ENCODE results near the gene TNFSF13.

The TNFSF13 gene, protein sequence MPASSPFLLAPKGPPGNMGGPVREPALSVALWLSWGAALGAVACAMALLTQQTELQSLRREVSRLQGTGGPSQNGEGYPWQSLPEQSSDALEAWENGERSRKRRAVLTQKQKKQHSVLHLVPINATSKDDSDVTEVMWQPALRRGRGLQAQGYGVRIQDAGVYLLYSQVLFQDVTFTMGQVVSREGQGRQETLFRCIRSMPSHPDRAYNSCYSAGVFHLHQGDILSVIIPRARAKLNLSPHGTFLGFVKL

DNA sequence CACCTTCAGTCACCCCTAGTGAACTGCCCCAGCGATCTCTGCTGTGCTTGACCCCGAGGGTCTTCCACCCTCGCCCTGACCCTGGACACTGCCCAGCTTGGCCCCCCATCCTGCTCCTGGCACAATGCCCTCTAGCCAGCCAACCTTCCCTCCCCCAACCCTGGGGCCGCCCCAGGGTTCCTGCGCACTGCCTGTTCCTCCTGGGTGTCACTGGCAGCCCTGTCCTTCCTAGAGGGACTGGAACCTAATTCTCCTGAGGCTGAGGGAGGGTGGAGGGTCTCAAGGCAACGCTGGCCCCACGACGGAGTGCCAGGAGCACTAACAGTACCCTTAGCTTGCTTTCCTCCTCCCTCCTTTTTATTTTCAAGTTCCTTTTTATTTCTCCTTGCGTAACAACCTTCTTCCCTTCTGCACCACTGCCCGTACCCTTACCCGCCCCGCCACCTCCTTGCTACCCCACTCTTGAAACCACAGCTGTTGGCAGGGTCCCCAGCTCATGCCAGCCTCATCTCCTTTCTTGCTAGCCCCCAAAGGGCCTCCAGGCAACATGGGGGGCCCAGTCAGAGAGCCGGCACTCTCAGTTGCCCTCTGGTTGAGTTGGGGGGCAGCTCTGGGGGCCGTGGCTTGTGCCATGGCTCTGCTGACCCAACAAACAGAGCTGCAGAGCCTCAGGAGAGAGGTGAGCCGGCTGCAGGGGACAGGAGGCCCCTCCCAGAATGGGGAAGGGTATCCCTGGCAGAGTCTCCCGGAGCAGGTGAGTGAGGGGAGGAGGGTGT lies at the start of gene TNFSF13:
Gene TNFSF13 (plus strand): TSS at position 207 of the 776 bp plus-strand sequence. CDS start 290 bp downstream, at position 497.
- DNase-seq, result peak in 1 of 2 donors; percentile 53

GRCh38 chr17:7508846-7509245 lies 49.7 kb upstream of the TNFSF13 start:
- DNase-seq, result no peak

DNA sequence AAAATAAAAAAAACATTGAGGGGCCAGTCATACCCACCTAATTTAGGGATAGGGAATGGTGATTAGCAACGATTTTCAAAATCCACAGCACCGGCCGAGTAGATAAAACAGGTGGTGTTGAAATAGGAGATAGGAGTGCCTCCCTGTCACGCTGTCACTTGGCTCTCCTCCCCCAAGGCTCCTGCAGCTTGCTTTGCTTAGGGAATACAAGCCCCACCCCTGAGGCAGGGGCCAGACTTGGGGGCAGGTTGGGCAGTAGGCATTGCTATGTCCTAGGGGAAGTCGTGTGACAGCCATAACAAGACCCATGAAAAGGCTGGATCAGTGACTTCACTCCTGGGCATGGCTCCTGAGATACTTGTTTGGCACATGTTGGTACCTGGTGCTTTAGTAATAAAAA lies 48.6 kb upstream of the TNFSF13 start:
- no peak for DNase-seq

DNA sequence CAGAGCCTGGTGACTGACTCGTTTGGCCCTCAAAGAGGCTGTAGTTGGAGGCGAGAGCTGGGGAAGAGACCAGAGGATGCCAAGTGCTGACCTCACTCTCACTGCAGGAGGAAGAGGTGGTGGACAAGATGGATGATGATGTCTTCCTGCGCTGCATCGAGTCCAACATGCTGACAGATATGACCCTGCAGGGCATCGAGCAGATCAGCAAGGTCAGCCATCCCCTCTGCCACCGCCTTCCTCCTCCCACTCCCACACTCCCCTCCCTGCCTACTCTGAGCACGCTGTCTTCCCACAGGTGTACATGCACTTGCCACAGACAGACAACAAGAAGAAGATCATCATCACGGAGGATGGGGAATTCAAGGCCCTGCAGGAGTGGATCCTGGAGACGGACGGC lies 47.4 kb upstream of the TNFSF13 start:
- no peak for DNase-seq

DNA sequence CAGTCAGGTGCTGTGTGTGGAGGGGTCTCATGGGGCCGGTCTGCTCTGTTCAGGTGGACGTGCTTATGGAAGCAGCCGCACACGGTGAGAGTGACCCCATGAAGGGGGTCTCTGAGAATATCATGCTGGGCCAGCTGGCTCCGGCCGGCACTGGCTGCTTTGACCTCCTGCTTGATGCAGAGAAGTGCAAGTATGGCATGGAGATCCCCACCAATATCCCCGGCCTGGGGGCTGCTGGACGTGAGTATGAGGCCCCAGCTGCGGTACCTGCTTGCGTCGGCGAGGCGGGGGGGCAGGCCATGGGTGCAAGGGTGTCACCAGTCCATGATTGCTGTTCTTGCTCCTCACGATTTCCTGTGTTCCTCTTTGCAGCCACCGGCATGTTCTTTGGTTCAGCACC lies 46.4 kb upstream of the TNFSF13 start:
- no peak for DNase-seq

DNA sequence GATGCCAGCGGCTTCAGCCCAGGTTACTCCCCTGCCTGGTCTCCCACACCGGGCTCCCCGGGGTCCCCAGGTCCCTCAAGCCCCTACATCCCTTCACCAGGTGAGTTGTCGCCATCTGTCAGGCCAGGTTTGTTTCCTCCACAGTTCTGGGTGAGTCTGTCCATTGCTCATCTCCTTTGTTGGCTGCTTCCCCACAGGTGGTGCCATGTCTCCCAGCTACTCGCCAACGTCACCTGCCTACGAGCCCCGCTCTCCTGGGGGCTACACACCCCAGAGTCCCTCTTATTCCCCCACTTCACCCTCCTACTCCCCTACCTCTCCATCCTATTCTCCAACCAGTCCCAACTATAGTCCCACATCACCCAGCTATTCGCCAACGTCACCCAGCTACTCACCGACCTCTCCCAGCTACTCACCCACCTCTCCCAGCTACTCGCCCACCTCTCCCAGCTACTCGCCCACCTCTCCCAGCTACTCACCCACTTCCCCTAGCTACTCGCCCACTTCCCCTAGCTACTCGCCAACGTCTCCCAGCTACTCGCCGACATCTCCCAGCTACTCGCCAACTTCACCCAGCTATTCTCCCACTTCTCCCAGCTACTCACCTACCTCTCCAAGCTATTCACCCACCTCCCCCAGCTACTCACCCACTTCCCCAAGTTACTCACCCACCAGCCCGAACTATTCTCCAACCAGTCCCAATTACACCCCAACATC lies 45.6 kb upstream of the TNFSF13 start:
- DNase-seq, result no peak

DNA sequence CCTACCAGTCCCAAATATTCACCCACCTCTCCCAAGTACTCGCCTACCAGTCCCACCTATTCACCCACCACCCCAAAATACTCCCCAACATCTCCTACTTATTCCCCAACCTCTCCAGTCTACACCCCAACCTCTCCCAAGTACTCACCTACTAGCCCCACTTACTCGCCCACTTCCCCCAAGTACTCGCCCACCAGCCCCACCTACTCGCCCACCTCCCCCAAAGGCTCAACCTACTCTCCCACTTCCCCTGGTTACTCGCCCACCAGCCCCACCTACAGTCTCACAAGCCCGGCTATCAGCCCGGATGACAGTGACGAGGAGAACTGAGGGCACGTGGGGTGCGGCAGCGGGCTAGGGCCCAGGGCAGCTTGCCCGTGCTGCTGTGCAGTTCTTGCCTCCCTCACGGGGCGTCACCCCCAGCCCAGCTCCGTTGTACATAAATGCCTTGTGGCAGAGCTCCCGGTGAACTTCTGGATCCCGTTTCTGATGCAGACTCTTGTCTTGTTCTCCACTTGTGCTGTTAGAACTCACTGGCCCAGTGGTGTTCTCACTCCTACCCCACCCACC lies 44.6 kb upstream of the TNFSF13 start:
- DNase-seq, result no peak

GRCh38 chr17:7515911-7516610 lies 42.5 kb upstream of the TNFSF13 start:
- no peak for DNase-seq

GRCh38 chr17:7523033-7523432 lies 35.5 kb upstream of the TNFSF13 start:
- no peak for DNase-seq

DNA sequence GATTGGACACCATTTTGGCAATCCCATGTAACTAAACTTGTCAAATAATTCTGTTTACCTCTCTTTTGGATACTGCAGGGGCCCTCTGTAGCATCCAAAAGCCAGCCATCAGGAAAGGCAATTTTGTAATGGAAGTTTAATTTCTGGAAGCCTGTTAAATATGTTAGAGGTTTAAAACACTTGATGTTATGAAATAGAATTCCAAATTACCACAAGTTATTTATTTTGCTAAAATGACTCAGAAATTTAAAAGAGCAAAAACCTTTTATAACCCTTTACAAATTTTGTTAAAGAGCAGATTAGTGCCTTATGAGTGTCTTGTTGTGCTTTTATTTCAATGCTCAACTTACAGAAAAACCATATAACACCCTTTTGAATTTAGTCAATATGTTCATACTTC lies 29.7 kb upstream of the TNFSF13 start:
- no peak for DNase-seq

- DNase-seq, result no peak
These were observed 28.3 kb upstream of the TNFSF13 start for GRCh38 chr17:7530023-7530900.

- DNase-seq, result no peak
These were observed 20.5 kb upstream of the TNFSF13 start for GRCh38 chr17:7538050-7538449.

GRCh38 chr17:7538891-7539545 lies 19.5 kb upstream of the TNFSF13 start:
- DNase-seq, result no peak

- DNase-seq, result no peak
These were observed 17.4 kb upstream of the TNFSF13 start for GRCh38 chr17:7541074-7541621.

GRCh38 chr17:7544911-7545310 lies 13.6 kb upstream of the TNFSF13 start:
- no peak for DNase-seq

DNA sequence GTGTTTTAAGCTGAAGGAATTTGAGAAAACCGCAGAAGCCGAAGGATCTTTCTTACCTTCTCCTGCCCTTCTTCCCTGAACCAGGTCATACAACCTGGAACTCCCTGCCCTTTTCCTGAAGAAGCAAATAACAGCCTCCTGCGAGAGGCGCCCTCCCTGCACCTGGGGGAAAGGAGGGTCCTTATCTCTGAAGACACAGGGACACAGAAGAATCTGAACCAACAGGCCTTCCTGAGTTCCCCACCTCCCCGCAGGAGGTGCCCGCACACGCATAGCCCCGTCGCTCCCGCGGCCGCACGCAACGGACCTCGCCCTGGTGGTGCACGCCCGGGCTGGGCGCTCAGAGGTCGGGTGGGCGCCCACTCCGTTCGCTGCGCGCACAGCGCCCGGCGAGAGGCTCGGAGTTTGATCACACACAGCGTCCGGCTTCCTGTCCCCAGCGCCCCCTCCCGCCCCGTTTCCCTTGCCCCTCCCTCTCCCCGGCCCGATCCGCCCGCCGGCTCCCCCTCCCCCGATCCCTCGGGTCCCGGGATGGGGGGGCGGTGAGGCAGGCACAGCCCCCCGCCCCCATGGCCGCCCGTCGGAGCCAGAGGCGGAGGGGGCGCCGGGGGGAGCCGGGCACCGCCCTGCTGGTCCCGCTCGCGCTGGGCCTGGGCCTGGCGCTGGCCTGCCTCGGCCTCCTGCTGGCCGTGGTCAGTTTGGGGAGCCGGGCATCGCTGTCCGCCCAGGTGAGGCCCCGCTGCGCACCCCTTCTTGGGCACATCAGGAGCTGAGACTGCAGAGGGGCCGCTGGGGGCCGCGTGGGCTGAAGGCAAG lies 9.8 kb upstream of the TNFSF13 start, which contains the start of gene TNFSF12:
Gene TNFSF12 (plus strand): TSS at position 474 of the 816 bp plus-strand sequence. CDS start 96 bp downstream, at position 570.
- DNase-seq, result peak in 1 of 2 donors; percentile 38

GRCh38 chr17:7549401-7550055 lies 9.0 kb upstream of the TNFSF13 start:
- DNase-seq, result peak in 1 of 2 donors; percentile 6

DNA sequence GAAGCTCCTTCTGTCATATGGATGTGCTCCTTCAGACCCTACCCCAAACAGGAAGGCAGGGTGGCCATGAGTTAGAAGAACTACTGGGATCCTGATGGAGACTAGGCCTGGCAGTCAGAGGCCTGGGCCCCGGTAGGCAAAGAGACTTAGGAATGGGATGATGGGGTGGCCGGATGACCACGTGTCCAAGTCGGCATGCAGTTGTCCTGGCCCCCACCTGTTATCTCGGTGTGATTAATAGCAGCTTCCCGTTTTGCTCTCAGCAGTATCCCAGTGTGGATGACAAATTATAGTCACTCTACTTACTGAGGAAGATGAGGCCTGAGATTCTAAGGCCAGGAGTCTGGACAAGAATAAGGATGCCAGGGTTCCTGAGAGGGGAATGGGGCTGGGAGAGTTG lies 8.2 kb upstream of the TNFSF13 start:
- DNase-seq, result no peak

DNA sequence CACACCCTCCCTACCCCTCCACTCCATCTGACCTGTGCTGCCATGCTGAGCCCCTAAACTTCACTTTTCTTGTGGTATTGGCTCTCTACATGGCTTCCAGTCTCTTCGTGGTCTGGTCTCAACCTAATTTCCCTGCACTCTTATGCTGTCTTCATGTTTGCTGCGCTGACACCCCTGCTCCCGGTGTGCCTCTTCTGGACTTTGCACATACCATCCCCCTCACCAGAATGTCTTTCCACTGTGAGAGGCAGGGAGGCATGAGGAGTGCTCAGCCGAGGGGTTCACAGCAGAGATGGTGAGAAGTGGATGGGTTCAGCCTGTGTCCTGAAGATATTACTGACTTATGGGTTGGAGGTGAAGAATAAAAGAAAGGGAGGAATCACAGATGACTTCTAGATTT lies 7.2 kb upstream of the TNFSF13 start:
- no peak for DNase-seq

Measured in hippocampal formation (tissue), 2 donors.